GM19455 (cell line): ENCODE measurements around the gene TACR1.
"Not testable (repeated sequence)": the region's sequence is repeated elsewhere in the genome, so short reads cannot be mapped to it uniquely, and the experiment has no call there.

Source experiments
- ATAC-seq: cut with Tn5 transposase; IDR thresholded peaks from one replicate; pipeline ENCODE4 v1.9.1; 2021; ENCODE audit not compliant: unreplicated experiment

TACR1 gene

GRCh38 chr2:75199428-75200011, at the start of gene TACR1:
Gene TACR1 (minus strand): TSS chr2:75199520. CDS start chr2:75198934, 586 bp downstream.
- peak; percentile 68 for ATAC-seq

- ATAC-seq = not testable (repeated sequence)
Observed at GRCh38 chr2:75248581-75248980, 49.3 kb upstream of the TACR1 start.

GRCh38 chr2:75246441-75247167, 47.3 kb upstream of the TACR1 start:
- ATAC-seq = no peak

DNA sequence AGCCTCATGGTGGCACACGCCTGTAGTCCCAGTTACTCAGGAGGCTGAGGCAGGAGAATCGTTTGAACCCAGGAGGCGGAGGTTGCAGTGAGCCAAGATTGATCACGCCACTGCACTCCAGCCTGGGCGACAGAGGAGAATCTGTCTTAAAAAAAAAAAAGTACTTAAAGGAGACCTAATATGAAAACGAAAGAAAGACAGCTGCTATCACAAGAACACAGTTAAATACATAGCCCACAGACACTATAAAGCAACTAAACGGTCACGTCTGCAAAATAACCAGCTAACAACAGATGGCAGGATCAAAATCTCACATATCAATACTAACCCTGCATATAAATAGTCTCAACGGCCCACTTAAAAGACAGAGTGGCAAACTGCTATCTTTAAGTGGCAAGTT, 43.9 kb upstream of the TACR1 start:
- no peak for ATAC-seq

DNA sequence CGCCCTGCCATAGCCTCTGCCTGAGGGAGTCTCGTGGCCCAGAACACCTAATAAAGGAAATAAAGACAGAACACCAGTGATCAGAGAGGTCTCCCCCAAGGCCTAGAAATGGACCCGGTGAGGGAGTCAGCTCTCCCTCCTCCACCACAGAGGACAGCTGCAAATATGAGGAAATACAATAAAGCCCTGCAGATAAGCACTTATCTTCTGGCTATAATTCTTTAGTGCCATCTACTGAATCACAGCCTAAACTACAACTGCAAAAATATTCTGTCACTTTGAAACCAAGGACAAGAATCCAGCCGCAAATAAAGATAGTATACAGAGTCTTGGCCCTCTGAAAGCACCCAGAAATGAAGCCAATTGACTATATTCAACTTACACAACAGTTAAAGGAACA, 42.4 kb upstream of the TACR1 start:
- ATAC-seq = no peak

DNA sequence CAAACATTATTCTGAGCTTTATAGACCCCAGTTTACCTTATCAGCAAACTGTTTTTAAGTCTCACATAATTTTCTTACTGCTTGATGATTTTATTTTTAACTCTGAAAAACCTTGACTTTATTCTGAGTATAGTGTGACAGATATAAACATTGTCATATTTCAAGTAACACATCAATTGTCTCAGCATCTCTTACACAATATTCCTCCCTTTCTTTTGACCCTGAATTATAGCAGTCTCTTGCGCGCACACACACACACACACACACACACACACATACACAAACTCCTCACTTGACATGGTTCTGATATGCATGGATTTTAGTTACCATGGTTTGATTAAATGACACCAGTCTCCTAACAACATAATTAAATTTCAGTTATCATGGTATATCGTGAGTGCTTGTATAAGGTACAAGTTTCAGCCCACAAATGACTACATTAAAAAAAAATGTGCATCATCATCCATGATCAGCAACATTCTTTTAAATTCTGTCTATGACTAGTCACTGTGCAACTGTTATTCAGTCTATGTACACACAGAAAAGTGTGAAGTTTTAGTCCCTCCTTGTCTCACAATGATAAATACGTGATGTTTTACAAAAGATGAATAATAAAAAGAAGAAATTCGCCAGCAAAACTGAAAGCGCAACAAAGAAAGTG, 39.5 kb upstream of the TACR1 start:
- no peak for ATAC-seq

DNA sequence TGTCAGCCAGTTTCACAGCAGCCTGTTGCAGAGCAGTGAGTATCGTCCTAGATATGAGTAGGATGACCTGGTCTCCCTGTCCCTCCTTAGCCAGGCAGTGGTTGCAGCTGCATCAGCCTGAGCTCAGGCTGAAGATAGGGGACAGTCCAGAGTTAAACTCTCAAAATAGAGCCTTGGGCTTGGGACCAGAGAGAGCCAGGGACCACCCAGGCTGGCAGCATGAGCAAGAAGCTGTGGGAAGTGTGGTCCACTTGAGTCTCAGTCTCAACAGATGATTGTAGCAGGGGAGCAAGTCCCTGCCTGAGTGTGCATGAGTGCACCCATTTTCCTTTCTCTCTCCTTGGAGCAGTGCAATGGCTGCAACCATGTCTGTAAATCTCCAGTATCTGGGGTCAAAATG, 38.0 kb upstream of the TACR1 start:
- ATAC-seq = no peak

- no peak for ATAC-seq
Observed at GRCh38 chr2:75233965-75234364, 34.6 kb upstream of the TACR1 start.

- no peak for ATAC-seq
Observed at GRCh38 chr2:75226617-75227016, 27.3 kb upstream of the TACR1 start.

DNA sequence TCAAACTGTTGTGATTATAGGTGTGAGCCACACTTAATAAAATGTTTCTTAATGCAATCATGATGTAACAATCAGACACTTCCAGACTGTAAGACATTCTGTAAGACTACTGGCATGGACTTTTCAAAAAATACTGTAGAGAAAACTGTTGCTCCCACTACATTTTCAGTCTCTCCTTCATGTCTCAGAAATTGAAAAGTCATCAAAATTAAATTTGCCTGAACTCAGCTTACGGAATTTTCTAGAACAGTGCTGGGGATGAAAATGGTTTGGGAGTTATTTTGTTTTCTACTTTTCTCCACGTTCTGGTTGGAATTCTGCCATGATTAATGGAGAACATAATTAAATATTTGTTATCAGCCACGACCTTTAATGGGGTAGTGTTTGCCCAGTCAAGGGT, 26.8 kb upstream of the TACR1 start:
- no peak for ATAC-seq

- no peak for ATAC-seq
Observed at GRCh38 chr2:75224636-75225094, 25.3 kb upstream of the TACR1 start.

DNA sequence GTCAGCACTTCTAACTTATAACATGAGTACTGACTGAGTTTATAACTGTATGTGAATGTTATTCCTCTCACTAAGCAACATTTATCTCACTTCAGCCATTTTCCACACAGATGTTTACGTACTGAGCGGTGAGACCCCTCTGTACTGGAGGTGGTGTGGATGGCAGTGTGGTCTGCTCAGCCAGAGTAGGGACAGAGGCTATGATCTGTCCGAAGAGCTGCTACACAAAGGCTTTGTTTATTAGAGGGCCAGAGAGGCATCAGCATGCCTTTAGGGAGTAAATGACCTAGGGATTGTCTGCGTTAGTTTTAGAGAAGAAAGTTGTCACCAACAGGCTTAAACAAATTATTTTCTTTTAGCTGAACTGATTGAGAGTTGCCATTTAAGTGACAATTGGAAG, 23.2 kb upstream of the TACR1 start:
- ATAC-seq = no peak

DNA sequence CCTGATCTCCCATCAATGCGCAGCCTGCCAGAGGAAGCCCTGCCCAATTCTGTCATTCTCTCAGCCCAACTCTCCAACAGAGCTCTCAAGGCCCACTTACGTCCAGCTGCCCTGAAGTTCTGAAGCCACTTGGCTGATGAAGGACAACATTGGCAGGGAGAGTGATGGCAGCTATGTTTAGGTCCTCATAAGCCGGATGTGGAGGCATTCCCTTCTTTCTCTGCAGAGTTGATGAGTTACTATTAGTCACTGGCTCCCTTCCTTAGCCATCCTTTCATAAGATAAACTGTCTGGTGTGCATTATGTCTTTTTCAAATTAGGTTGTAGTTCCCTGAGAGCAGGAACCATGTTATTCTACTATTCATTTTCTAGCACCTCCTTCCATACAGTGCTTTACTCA, 22.5 kb upstream of the TACR1 start:
- no peak for ATAC-seq

GRCh38 chr2:75219213-75219612, 19.9 kb upstream of the TACR1 start:
- ATAC-seq = not testable (repeated sequence)

- no peak for ATAC-seq
Observed at GRCh38 chr2:75211266-75211770, 12.0 kb upstream of the TACR1 start.

GRCh38 chr2:75210409-75210808, 11.1 kb upstream of the TACR1 start:
- no peak for ATAC-seq

- ATAC-seq = no peak
Observed at GRCh38 chr2:75208738-75209137, 9.4 kb upstream of the TACR1 start.

DNA sequence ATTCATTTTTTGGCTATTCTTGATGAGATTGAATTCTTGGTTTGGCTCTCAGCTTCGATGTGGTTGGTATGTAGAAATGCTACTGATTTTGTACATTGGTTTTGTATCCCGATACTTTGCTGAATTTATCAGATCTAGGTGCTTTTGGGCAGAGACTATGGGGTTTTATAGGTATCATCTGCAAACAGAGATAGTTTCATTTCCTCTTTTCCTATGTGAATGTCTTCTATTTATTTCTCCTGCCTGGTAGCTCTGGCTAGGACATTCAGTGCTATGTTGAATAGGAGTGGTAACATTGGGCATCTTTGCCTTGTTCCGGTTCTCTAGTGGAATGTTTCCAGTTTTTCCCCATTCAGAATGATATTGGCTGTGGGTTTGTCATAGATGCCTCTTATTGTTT, 5.5 kb upstream of the TACR1 start:
- no peak for ATAC-seq

DNA sequence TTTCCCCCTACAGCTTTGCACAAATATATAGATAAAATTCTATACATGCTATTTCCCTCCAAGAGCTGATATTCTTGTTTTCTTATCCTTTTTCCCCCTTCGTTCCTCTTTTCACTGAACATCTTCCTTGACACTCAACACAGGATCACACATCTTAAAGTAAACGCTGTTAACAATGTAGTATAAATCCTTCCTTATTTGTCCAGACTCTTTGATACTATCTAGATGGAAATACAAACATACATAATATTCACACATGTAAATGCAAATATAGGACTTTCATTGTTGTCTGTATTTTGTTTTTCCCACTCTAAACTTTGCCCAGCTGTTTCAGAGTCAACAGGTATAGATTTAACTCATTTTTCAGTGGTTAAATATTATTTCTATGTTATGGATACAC, 3.0 kb upstream of the TACR1 start:
- ATAC-seq = no peak

- ATAC-seq = peak; percentile 37
Observed at GRCh38 chr2:75200140-75201096, 1.1 kb upstream of the TACR1 start.
